HG02610 (cell line): ENCODE measurements around the gene TMEM178A.

ENCODE experiments used
- ATAC-seq: cut with Tn5 transposase; IDR thresholded peaks from one replicate; pipeline ENCODE4 v1.9.1; 2021; ENCODE audit warnings: mild to moderate bottlenecking, moderate library complexity; ENCODE audit not compliant: unreplicated experiment

Gene TMEM178A

DNA sequence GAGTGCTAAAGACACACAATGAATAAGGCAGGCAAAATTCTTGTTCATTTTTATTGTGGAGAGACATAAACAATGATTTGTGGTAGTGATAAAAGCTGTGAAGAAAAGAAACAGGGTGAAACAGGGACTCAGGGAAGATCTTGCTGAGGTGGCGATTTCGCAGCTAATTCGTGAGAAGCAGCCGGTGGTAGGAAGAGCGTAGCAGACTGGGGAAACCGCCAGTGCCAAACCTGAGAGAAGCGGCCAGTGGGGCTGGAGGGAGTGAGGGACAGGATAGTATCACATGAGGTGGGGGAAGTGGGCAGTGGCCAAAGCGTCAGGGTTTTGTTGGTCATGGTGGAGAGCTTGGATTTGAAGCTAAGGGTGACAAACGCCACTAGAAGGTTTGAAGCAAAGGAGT is 42.3 kb downstream of the TMEM178A start:
- no peak for ATAC-seq

DNA sequence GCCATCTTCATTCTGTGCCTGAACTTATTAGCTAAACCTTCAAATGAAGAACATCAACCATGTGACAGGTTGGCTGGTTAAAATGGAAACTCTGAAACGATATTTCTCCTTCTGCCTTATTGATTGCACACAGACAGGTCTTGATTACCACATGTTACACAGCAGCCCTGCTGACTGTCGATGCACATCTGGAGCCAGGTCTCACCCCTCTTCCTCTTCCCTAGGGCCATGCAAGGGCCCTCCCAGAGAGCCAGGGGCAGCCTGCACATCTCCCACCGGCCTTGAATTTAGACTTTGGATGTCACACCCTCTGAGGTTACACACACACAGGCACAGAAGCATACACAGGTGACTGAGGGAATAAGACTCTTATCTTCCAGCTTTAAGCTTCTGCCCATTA is 45.1 kb downstream of the TMEM178A start:
- no peak for ATAC-seq

DNA sequence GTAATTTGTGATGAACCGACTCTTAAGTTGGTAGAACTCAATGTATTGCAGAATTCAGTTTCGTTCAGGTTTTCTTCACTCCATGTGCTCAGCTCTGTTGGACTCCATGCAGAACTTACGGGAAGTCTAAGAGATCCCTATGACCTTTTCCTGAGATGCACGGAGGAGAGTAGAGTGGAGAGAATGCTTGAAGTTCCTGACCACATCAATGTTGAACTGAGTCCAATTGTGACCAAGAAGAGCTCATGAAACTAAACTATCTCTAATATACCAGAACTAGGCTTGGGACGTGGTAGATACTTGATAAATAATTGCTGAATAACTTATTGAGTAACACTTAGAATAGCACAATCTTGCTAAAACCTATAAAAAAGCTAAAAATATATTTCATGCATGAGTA is 47.2 kb downstream of the TMEM178A start:
- ATAC-seq: no peak

DNA sequence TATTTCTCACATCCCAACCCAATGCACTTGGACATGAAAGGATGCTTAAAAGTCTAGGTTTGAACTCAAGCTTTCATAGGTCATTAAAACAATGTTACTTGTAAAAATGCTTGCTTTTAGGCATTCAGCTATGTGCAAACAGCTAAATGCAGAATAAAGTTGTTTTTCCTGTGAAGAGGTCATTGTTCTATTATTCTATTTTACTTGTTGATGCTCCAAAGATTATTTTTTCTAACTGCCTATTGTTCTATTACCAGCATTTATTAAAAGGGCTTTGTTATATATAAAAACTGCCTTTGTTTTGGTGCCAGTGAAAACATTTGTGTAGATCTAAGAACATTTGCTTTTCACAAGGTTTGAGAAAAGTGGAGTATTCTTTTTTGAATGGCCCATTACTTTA is 49.4 kb downstream of the TMEM178A start:
- ATAC-seq: no peak

DNA sequence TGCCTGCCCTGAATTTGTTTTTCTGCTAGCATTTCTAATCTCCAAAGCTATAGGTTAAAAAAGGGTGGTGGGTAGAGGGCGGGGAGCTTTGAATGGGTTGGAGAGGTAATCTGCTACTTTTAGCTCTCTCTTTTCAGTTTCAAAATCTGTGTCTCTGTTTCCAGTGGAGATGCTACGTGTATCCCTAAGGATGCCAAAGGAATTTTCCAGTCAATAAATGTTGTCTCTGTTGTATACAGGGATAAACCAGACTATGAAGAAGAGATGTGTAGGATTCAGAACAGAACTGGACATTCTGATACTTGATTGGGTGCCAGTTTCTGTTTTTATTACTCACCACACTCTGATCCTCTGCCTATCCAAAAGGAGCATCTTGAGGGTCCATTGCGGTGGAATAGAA is 50.1 kb downstream of the TMEM178A start:
- ATAC-seq: no peak

DNA sequence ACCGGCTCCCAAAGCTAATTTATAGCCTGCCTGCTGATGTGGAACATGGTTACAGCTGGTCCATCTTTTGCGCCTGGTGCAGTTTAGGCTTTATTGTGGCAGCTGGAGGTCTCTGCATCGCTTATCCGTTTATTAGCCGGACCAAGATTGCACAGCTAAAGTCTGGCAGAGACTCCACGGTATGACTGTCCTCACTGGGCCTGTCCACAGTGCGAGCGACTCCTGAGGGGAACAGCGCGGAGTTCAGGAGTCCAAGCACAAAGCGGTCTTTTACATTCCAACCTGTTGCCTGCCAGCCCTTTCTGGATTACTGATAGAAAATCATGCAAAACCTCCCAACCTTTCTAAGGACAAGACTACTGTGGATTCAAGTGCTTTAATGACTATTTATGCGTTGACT is 51.4 kb downstream of the TMEM178A start:
- ATAC-seq: no peak

DNA sequence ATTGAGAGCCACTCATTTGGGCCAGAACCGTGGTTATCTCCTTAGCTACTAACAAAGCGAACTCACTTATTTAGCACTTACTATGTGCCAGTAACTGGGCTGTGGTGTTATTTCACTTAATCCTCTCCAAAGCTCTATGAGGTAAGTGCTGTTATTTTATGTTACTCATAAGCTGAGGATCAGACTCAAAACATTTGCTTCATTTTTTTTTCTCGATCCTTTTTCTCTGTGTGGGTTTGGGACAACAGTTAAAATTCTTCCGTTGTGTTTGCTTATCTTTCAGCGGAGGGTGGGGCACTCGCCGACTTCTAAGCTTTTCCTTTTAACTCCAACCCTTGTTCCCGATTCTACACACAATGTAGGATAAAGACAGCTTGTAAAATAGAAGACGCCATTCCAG is 52.8 kb downstream of the TMEM178A start:
- ATAC-seq: no peak

DNA sequence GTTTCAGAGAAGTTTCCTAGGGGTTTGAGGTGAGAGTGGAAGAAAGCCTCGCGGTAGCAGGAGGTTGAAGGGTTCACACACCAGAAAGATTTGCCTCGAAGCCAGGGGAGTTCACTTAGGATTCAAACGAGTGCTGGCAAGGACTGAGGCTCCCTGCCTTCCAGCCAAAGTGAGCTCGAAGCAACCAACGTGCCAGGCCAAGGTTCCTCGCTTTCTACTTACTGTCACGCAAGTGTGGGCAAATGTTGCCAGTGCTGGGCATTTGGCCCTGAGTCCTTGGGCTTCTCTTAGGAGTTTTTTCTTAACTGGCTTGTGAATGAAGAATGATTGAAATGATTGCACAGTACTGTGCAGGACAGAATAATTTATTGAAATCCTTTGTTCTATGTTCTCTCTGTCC is 53.6 kb downstream of the TMEM178A start:
- no peak for ATAC-seq

DNA sequence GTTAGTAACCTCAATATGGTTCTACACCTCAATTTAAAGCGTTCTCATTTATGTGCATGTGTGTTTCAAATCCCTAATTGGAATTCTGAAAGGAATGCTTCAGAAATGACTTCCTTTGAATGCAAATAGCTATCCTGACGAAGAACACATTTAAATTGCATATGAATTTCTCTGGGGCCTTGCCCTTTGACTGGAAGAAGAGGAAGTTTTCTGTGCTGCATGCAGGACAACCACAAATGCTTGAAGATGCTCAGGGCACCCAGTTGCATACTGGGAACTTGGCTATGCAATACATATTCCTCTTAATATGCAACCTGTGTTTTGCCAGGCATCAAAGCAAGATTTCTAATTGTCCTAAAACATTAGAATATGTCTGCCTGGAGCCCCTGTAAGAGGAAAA is 55.3 kb downstream of the TMEM178A start:
- no peak for ATAC-seq

DNA sequence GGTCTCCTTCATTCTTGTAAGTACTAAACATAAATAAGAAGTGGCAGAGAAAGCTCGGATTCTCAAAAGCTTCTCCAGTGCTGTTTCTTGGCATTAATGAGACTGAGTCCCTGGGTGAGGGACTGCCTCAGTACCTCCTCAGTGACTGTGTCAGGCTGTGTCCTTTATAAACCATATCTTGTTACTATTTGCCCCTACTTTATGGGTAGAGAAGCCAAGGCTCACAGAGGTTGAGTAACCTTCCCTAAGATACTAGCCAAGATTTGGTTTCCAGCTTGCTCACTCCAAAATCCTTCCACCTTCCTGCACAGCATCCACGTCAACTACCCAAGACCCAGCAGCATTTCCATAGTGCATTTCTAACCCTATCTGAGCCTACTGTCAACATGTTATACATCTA is 57.8 kb downstream of the TMEM178A start:
- no peak for ATAC-seq

DNA sequence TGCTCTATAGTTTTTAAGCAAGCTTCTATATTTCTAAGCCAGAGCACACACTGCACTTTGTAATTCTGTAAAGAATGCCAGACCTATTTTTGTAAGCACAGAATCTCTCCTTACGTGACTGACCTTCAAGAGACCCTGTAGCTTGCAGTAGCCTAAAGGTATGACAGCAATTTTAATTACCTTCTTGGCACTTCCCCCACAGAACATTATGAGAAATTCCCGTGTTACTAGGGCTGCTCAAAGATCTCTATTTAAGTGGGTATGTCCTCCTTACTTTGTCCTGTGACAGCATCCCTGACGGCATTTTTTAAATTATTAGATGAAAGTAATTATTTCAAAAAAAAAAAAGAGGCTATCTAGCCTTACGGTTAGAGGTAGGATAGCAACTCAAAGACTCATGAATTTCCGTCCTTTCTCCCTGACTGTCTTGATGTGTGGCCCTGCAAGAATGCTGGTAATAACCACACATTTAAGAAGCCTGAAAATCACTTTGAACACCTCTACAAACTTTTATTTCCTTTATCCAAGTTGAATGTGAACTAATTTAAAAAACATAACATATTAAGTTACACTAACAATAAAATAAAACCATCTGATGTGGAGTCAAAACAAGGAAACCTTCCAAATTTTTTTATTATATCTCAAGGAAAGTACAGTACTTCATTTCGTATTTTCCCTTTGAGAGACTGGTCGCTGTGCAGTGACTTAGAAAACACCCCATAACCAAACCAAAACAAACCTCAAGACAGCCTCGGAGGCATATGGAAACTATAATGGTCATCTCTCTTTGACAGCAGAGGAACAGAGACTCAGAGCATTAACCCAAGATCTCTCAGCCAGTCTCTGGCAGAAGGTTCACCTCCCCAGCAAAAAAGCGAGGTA is 58.5 kb downstream of the TMEM178A start:
- peak; percentile 62 for ATAC-seq

DNA sequence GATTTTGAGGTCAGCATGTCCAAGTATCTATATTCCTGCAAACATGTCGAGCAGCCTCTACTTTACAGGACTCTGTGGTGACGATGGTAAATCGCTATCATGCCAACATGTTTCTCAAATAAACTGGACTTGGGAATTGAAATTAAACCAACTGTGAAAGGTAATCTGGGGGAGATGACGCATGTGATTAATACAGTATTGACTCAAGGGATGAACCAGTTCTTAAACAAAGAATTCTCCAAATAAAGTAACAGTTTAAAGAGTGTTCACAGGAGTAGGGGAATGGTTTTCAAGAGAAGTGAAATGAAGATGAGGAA is 59.1 kb downstream of the TMEM178A start:
- no peak for ATAC-seq

DNA sequence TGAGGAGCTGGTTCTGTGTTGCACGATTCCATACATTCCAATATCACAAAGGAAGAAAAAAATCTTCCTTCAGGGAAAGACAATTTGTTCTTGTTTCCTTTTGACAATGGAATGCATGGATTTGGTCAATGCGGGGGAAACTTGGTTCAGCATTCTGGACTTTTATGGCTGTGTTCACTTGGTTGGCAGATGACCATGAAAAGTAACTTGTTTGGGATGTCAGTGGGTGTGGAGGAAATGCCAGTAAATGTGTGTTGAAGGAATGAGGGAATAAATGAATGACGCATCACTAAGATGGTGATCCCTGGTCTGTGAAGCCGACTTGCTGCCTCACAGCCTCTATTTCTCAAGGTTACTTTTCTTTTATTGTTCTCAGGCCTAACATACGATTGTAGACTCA is 59.7 kb downstream of the TMEM178A start:
- ATAC-seq: no peak

DNA sequence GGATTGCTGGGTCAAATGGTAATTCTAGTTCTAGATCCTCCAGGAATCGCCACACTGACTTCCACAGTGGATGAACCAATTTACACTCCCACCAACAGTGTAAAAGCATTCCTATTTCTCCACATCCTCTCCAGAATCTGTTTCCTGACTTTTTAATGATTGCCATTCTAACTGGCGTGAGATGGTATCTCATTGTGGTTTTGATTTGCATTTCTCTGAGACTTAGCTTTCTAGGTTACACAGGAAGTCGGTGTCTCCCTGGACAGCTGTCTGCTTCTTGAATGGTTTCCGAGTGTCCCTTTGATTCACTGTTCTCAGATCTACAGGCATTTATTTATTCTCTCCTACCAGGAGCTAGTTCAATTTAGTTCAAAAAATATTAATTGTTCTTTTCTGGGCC is 62.4 kb downstream of the TMEM178A start:
- ATAC-seq: peak; percentile 50

DNA sequence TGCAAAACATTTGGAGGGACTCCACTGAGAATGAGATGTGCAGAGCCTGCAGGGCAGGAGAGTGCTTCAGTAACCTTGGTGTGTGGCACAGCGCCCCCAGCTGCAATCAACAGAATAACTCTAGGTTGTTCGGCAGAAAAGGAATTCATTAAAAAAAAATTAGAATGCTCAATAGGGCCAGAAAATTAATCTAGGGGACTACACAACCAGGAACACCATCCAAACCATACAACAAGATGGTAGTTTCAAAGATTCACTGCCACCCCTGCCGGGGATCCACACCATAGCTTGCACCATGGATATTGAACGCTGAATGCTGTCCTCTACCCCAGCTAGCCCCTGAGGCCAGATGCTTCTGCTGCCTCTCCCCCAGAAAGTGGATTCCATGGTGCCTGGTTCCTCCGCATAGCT is 63.2 kb downstream of the TMEM178A start:
- ATAC-seq: no peak

DNA sequence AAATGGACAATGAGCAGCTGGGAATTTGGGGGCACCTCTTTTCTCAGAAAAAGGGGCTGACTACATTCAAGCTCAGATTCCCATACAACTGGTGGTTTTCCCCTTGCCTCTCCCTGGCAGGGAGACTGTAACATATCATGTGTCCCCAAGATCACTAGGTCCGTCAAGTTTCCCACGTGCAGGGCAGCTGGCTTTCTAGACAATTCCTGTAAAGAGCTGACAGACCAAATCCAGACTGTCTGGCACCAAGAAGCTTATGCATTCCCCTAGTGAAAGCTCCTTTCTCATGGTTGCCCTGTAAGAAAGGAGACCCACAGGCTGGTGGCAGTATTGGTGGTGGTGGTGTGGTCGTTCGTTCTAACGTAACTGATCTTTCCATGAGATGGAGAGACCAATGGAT is 64.6 kb downstream of the TMEM178A start:
- no peak for ATAC-seq

DNA sequence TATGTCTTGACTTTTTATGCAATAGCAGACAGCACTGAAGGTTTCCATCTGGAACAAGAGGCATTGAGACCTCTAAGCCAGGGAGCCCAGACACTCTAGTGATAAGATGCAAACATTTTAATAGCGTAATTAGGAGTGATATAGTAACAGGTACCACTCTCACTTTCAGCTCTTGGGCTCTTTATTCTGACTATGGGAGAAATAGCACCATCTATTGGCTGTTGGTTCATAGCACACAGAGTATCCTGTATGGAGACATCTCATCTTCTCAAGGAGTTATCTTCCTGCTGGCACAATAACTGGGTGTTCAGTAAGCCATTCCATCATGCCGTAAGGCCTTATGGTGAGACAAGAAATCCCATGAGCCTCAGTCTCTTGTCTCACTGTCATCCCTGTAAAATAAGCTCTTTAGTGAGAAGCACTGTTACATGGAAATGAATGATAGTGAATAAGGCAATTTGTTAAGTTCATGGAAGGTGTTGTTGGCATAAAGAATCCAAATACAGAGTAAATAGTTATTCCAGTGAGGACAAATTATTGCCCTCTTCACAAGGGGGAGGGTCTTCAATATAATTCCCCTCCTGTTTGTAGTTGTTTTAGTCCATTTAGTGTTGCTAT is 65.1 kb downstream of the TMEM178A start:
- ATAC-seq: peak; percentile 34

DNA sequence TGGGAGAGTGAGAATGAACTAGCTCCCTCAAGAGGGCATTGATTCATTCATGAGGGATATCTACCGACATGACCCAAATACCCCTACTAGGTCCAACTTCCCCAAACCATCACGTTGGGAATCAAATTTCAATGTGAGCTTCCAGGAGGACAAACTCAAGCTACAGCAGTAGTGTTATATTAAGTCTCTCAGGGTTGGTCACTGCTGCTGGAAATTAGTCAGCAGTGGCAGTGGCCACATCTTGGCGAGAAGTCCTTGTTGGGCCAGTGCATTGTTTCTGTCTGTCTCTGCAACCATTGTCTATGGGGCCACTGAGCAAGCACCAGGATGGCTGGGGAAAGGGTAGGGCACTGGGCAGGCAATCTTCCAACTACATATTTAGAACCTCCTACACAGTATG is 65.8 kb downstream of the TMEM178A start:
- no peak for ATAC-seq

DNA sequence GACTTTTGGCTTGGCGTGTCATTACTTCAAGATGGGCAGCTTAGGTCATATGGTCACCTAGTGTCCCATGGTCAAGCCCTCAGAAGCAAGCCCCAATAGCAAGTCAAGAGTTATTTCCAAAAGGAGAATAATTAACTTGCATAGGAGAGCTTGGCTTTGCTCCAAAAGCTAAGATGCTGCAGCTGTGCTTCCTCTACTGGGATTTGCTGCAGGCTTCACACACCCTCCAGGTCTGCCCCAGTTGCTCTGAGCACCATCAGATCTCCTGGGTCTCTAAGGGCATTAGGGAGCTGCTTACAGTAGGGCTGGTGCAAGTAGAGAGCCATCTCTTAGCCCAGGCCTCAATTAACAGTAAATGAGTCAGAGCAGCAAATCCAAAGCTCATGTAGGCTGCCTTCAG is 66.8 kb downstream of the TMEM178A start:
- ATAC-seq: no peak

DNA sequence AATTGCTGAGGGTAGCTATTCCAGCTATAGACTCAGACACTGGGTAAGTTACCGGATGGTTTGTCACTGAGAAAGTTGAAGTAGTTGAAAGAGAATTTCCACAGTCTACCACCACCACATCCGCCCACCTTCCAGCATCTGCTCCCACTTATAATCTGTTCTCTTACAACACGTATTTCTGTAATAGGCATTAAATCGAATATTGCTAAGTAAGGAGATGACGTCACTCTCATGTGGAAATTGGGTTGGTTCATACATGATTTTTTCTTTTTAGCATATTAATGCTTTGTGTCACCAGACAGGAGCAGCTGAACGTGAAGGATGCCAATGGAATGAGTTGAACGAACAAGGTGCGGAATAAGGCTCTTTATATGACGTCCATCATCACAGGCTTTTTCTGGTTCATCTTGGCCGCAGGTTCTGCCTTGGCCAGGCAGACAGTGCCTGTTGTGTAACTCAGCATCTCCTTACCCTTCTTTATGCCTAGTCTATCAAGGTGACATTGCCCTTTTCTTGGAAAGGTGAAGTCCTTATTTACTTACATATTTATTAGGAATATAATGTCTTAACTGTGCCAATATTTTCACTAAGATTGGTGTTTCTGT is 67.5 kb downstream of the TMEM178A start:
- no peak for ATAC-seq

DNA sequence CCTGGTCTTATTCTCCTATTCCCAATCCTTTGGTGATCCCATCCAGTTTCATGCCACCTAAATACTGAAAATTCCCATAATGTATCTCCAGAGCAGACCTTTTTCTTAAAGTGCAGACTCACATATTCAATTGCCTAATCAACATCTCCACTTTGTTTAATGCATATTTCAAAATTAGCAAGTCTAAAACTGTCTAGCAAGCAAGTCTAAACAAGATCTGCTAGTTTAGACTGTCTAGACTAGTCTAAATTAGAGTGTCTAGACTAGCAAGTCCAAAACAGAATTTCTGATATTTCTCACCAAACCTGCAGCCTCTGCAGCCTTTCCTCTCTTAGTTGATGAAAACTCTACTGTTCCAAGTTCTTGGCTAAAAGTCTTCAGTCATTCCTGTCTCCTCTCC is 68.7 kb downstream of the TMEM178A start:
- no peak for ATAC-seq

DNA sequence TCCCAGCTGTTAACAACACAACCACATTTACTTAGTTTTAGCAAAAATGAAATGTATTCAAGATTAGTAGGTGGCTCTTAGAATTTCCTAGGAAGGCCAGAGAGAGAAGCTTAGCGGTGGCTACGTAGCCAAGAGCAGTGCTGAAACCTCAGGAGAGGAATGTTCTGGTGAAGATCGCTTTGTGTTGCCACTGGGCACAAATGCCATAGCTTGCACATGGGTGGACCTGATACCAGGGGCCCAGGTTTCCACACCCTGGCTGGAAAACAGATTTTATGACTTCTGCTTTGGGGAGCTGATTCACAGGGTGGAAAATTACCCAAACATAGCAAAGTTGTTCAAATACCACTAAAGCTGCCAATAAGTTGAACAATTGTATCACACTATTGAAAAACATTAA is 69.9 kb downstream of the TMEM178A start:
- ATAC-seq: no peak
